RWPE1 (cell line): ENCODE results near the gene CITED4.
A peak's percentile ranks its signal among the peaks of the same experiment; 100 is the strongest.

Experiments
- CTCF ChIA-PET: fragments of 350-600 bp; sonication (Branson Sonifier 250); formaldehyde crosslinking; extraction: SDS; loops from one replicate; lab custom pipeline; 2021; lab: Yijun Ruan, JAX
- POLR2A ChIA-PET: fragments of 400-600 bp; formaldehyde crosslinking; extraction: SDS; loops from one replicate; lab custom pipeline; 2020; ENCODE audit warnings: antibody characterized with exemption; ENCODE audit not compliant: low non-redundant PET; lab: Yijun Ruan, JAX
- DNase-seq: peaks from one replicate; pipeline ENCODE4 v3.0.0; 2012; ENCODE audit warnings: low spot score
- H3K27ac ChIP-seq: fragments of 450-650 bp; 2 replicates; pipeline ENCODE4 v1.5.1; 2017
- CTCF ChIP-seq: fragments of 450-650 bp; conservative IDR thresholded peaks from 2 replicates; pipeline ENCODE4 v1.5.1; 2017; ENCODE audit warnings: low read depth, mild to moderate bottlenecking

CITED4 gene

GRCh38 chr1:40905061-40905460 lies 42.9 kb upstream of the CITED4 start:
- no peak for DNase-seq
- POLR2A ChIA-PET, result no interaction called here
- no peak overlapping the region for H3K27ac ChIP-seq
- no peak for TF ChIP-seq CTCF
- CTCF ChIA-PET, result no interaction called here

- no peak for TF ChIP-seq CTCF
- POLR2A ChIA-PET, result no interaction called here
- CTCF ChIA-PET, result interaction anchor here (0.6 kb wide), 1 partner anchor 193 kb away, joined by 3 read pairs; no protein-coding TSS in a partner anchor
- H3K27ac ChIP-seq, result no peak overlapping the region
- no peak for DNase-seq
Observed at GRCh38 chr1:40903106-40903505, 40.9 kb upstream of the CITED4 start.

- ChIA-PET POLR2A (no interaction called here), CTCF (interaction anchor here (0.6 kb wide), 1 partner anchor 192 kb away, joined by 3 read pairs; no protein-coding TSS in a partner anchor)
- peak; percentile 72 for DNase-seq
- peak overlapping the region; percentile 37; the same call in 1 of the 2 replicates for H3K27ac ChIP-seq
- no peak for TF ChIP-seq CTCF
Observed at GRCh38 chr1:40901886-40902852, 40.0 kb upstream of the CITED4 start.

GRCh38 chr1:40899230-40899870 lies 37.2 kb upstream of the CITED4 start:
- H3K27ac ChIP-seq, result peak overlapping the region; percentile 73
- DNase-seq, result peak; percentile 93
- POLR2A ChIA-PET, result interaction anchor here (0.6 to 1.4 kb wide), 7 partner anchors 10 to 96 kb away, joined by 3 to 5 read pairs (median 4); partner anchors contain the start of gene CITED4
- no peak for TF ChIP-seq CTCF
- CTCF ChIA-PET, result interaction anchor here (0.6 to 0.8 kb wide), 3 partner anchors 11 to 202 kb away, joined by 3 to 4 read pairs (median 3); no protein-coding TSS in a partner anchor

- DNase-seq, result peak; percentile 54
- ChIA-PET POLR2A (interaction anchor here (0.9 to 1.4 kb wide), 4 partner anchors 36 to 51 kb away, joined by 3 to 6 read pairs (median 4); partner anchors contain the start of gene CITED4), CTCF (interaction anchor here (0.6 to 0.8 kb wide), 3 partner anchors 50 to 203 kb away, joined by 3 to 4 read pairs (median 3); no protein-coding TSS in a partner anchor)
- H3K27ac ChIP-seq, result peak overlapping the region; percentile 73
- TF ChIP-seq CTCF, result no peak
Observed at GRCh38 chr1:40898431-40898901, 36.3 kb upstream of the CITED4 start.

GRCh38 chr1:40897513-40897912 lies 35.4 kb upstream of the CITED4 start:
- CTCF ChIA-PET, result interaction anchor here (0.5 to 1.3 kb wide), 2 partner anchors 42 to 44 kb away, joined by 3 read pairs; no protein-coding TSS in a partner anchor
- peak overlapping the region; percentile 70 for H3K27ac ChIP-seq
- POLR2A ChIA-PET, result interaction anchor here (0.9 kb wide), 1 partner anchor 35 kb away, joined by 6 read pairs; the partner anchor contains the start of gene CITED4
- peak; percentile 44 for DNase-seq
- no peak for TF ChIP-seq CTCF
